Neural cell (in vitro differentiated cells): Measurements from ENCODE around the gene DNAJB2. TPM values are rescaled to one million over a fixed set of nuclear protein-coding genes. Genes with fewer than 3 reads are reported as not detected.

ENCODE experiments used
- H2AFZ ChIP-seq: fragments of 200-600, 300-800 bp; sonication (generic), shearing (Covaris generic); 2 replicates; pipeline ENCODE4 v1.6.0; 2014; ENCODE audit warnings: low read depth, mild to moderate bottlenecking, antibody characterized with exemption, low read length, moderate library complexity
- H3F3A ChIP-seq: fragments of 200-600 bp; shearing (Covaris generic); 2 replicates; pipeline ENCODE4 v1.6.1; 2016; ENCODE audit warnings: mild to moderate bottlenecking, moderate library complexity, mixed read lengths, antibody characterized with exemption, low read length; ENCODE audit not compliant: insufficient read depth, poor library complexity, severe bottlenecking
- H3K27ac ChIP-seq: fragments of 200-600, 300-800 bp; sonication (generic), shearing (Covaris generic); 2 replicates; pipeline ENCODE4 v1.5.1; 2014; ENCODE audit warnings: mild to moderate bottlenecking, low read length, moderate library complexity
- H3K27me3 ChIP-seq: fragments of 300-800, 200-600 bp; sonication (generic), shearing (Covaris generic); 2 replicates; pipeline ENCODE4 v1.6.0; 2014; ENCODE audit warnings: mild to moderate bottlenecking, low read depth, low read length, moderate library complexity; ENCODE audit not compliant: insufficient read depth
- H3K36me3 ChIP-seq: fragments of 300-800, 200-600 bp; sonication (generic), shearing (Covaris generic); 2 replicates; pipeline ENCODE4 v1.5.1; 2014; ENCODE audit warnings: mild to moderate bottlenecking, antibody characterized with exemption, low read length, moderate library complexity; ENCODE audit not compliant: insufficient read depth
- H3K4me2 ChIP-seq: fragments of 300-800, 200-600 bp; sonication (generic), shearing (Covaris generic); 2 replicates; pipeline ENCODE4 v1.6.0; 2014; ENCODE audit warnings: mild to moderate bottlenecking, low read length
- H3K4me3 ChIP-seq: fragments of 300-800, 200-600 bp; sonication (generic), shearing (Covaris generic); 2 replicates; pipeline ENCODE4 v1.5.1; 2014; ENCODE audit warnings: mild to moderate bottlenecking, low read length, moderate library complexity
- H3K79me2 ChIP-seq: fragments of 200-600 bp; shearing (Covaris generic); replicated peaks from 2 replicates; pipeline ENCODE4 v1.6.0; 2014; ENCODE audit warnings: mild to moderate bottlenecking, low read length, moderate library complexity; ENCODE audit not compliant: insufficient read depth
- H3K9ac ChIP-seq: fragments of 300-800, 200-600 bp; sonication (generic), shearing (Covaris generic); 2 replicates; pipeline ENCODE4 v1.6.1; 2016; ENCODE audit warnings: mild to moderate bottlenecking, low read length, mixed read lengths
- H3K9me2 ChIP-seq: fragments of 200-600 bp; shearing (Covaris generic); 2 replicates; pipeline ENCODE4 v1.6.1; 2016; ENCODE audit warnings: mild to moderate bottlenecking, low read length, mixed read lengths; ENCODE audit not compliant: insufficient read depth
- H3K9me3 ChIP-seq: fragments of 200-600, 300-800 bp; sonication (generic), shearing (Covaris generic); 2 replicates; pipeline ENCODE4 v1.6.1; 2016; ENCODE audit warnings: mild to moderate bottlenecking, mixed run types, low read length, moderate library complexity, mixed read lengths
- H4K20me1 ChIP-seq: fragments of 200-600 bp; shearing (Covaris generic); 2 replicates; pipeline ENCODE4 v1.6.1; 2016; ENCODE audit warnings: mild to moderate bottlenecking, mixed run types; ENCODE audit not compliant: insufficient read depth
- EP300 ChIP-seq: fragments of 450-650 bp; conservative IDR thresholded peaks from 2 replicates; pipeline ENCODE4 v1.6.1; 2014; ENCODE audit warnings: antibody characterized with exemption, mild to moderate bottlenecking, moderate library complexity; ENCODE audit not compliant: poor library complexity, severe bottlenecking
- EZH2 ChIP-seq: fragments of 200-600, 300-800 bp; shearing (Covaris generic), sonication (generic); IDR thresholded peaks from 2 replicates; pipeline ENCODE4 v1.6.1; 2014; ENCODE audit warnings: antibody characterized with exemption, low read length, borderline replicate concordance, mild to moderate bottlenecking; ENCODE audit not compliant: insufficient read depth, poor library complexity, severe bottlenecking
- MXI1 ChIP-seq: fragments of 450-650 bp; conservative IDR thresholded peaks from 2 replicates; pipeline ENCODE4 v1.6.1; 2014; ENCODE audit warnings: antibody characterized with exemption, mild to moderate bottlenecking; ENCODE audit not compliant: poor library complexity, severe bottlenecking
- POLR2AphosphoS5 ChIP-seq: IDR thresholded peaks from 2 replicates; pipeline ENCODE4 v1.6.1; 2012
- RAD21 ChIP-seq: fragments of 450-650 bp; conservative IDR thresholded peaks from 2 replicates; pipeline ENCODE4 v1.6.1; 2014; ENCODE audit warnings: antibody characterized with exemption, mild to moderate bottlenecking, moderate library complexity
- SMC3 ChIP-seq: fragments of 450-650 bp; conservative IDR thresholded peaks from 2 replicates; pipeline ENCODE4 v1.6.1; 2014; ENCODE audit warnings: antibody characterized with exemption, mild to moderate bottlenecking, moderate library complexity; ENCODE audit not compliant: poor library complexity
- TAF1 ChIP-seq: IDR thresholded peaks from 2 replicates; pipeline ENCODE4 v1.6.1; 2012; ENCODE audit warnings: low read depth
- polyA plus RNA-seq: library from polyadenylated mRNA; depleted of rRNA; stranded (reverse); fragments of >200 nt; gene quantifications from 2 replicates; pipeline ENCODE4 v1.2.3, GENCODE V29; 2014
- TF ChIP-seq, protein P1 (sequence below): IDR thresholded peaks from 2 replicates; pipeline ENCODE4 v1.6.1; 2012; ENCODE audit warnings: borderline replicate concordance
- TF ChIP-seq, protein P2 (sequence below): fragments of 450-650 bp; IDR thresholded peaks from 2 replicates; pipeline ENCODE4 v1.5.1; 2014; ENCODE audit warnings: antibody characterized with exemption, mild to moderate bottlenecking, moderate library complexity; ENCODE audit not compliant: poor library complexity, severe bottlenecking

DNAJB2 gene
- polyA plus RNA-seq, 1 donor from 2014 or later, result 145 TPM

DNA sequence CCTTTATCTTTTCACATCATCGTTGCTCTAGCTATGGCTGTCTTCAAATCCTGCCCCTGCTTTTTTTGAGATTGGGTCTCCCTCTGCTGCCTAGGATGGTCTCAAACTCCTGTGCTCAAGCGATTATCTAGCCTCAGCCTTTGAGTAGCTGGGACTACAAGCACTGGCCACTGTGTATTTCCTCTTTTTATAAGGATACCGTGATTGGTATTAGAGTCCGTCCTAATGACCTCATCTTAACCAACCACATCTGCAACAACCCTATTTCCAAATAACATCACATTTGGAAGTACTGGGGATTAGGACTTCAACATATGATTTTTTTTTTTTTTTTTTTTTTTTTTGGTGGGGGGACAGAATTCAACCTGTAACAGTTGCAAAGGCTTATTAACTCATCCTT, 44.3 kb downstream of the DNAJB2 start:
- H3K4me2 ChIP-seq, result no peak overlapping the region
- H2AFZ ChIP-seq, result no peak overlapping the region
- no peak for TF ChIP-seq MXI1
- TF ChIP-seq, protein P1, sequence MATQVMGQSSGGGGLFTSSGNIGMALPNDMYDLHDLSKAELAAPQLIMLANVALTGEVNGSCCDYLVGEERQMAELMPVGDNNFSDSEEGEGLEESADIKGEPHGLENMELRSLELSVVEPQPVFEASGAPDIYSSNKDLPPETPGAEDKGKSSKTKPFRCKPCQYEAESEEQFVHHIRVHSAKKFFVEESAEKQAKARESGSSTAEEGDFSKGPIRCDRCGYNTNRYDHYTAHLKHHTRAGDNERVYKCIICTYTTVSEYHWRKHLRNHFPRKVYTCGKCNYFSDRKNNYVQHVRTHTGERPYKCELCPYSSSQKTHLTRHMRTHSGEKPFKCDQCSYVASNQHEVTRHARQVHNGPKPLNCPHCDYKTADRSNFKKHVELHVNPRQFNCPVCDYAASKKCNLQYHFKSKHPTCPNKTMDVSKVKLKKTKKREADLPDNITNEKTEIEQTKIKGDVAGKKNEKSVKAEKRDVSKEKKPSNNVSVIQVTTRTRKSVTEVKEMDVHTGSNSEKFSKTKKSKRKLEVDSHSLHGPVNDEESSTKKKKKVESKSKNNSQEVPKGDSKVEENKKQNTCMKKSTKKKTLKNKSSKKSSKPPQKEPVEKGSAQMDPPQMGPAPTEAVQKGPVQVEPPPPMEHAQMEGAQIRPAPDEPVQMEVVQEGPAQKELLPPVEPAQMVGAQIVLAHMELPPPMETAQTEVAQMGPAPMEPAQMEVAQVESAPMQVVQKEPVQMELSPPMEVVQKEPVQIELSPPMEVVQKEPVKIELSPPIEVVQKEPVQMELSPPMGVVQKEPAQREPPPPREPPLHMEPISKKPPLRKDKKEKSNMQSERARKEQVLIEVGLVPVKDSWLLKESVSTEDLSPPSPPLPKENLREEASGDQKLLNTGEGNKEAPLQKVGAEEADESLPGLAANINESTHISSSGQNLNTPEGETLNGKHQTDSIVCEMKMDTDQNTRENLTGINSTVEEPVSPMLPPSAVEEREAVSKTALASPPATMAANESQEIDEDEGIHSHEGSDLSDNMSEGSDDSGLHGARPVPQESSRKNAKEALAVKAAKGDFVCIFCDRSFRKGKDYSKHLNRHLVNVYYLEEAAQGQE, result no peak
- TF ChIP-seq RAD21, result no peak
- TF ChIP-seq EP300, result no peak
- TF ChIP-seq TAF1, result no peak
- TF ChIP-seq POLR2AphosphoS5, result no peak
- no peak for TF ChIP-seq EZH2
- no peak for TF ChIP-seq SMC3
- H3K9me3 ChIP-seq, result no peaks in the 10 kb centered on the region
- no peaks in the 10 kb centered on the region for H3K79me2 ChIP-seq
- H3F3A ChIP-seq, result no peaks in the 10 kb centered on the region
- no peaks in the 10 kb centered on the region for H3K9me2 ChIP-seq
- H3K9ac ChIP-seq, result no peak overlapping the region
- H3K4me3 ChIP-seq, result no peak overlapping the region
- H3K27me3 ChIP-seq, result peaks cover 4% of the 10 kb centered on the region
- H3K36me3 ChIP-seq, result no peaks in the 10 kb centered on the region
- H4K20me1 ChIP-seq, result no peaks in the 10 kb centered on the region
- no peak overlapping the region for H3K27ac ChIP-seq

DNA sequence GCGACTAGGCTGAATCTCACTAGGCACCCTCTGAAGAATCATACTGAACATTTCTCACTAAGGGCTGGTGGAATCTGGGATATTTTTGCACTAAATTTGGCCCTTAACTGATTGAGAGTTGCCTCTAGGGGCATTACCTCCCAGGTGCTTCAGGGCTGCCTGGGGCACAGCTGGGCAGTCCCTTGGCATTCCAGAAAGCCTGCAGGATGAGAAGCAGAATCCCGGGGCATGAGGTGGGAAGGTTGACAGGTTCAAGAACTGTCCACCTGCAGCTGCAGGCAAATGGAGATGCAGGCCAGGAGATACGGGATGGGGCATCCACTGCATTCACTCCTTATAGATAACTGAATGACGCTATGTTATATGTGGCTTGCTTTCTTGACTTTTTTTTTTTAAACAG, 46.0 kb downstream of the DNAJB2 start:
- no peak for TF ChIP-seq RAD21
- no peak for TF ChIP-seq SMC3
- no peak for TF ChIP-seq EP300
- TF ChIP-seq EZH2, result no peak
- TF ChIP-seq, protein P2, sequence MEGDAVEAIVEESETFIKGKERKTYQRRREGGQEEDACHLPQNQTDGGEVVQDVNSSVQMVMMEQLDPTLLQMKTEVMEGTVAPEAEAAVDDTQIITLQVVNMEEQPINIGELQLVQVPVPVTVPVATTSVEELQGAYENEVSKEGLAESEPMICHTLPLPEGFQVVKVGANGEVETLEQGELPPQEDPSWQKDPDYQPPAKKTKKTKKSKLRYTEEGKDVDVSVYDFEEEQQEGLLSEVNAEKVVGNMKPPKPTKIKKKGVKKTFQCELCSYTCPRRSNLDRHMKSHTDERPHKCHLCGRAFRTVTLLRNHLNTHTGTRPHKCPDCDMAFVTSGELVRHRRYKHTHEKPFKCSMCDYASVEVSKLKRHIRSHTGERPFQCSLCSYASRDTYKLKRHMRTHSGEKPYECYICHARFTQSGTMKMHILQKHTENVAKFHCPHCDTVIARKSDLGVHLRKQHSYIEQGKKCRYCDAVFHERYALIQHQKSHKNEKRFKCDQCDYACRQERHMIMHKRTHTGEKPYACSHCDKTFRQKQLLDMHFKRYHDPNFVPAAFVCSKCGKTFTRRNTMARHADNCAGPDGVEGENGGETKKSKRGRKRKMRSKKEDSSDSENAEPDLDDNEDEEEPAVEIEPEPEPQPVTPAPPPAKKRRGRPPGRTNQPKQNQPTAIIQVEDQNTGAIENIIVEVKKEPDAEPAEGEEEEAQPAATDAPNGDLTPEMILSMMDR, result no peak
- no peak for TF ChIP-seq MXI1
- TF ChIP-seq, protein P1, result no peak
- no peak for TF ChIP-seq TAF1
- no peak for TF ChIP-seq POLR2AphosphoS5
- H3K27me3 ChIP-seq, result peaks cover 15% of the 10 kb centered on the region
- no peaks in the 10 kb centered on the region for H3K9me2 ChIP-seq
- no peaks in the 10 kb centered on the region for H3F3A ChIP-seq
- H3K9ac ChIP-seq, result no peak overlapping the region
- H3K36me3 ChIP-seq, result no peaks in the 10 kb centered on the region
- no peaks in the 10 kb centered on the region for H3K9me3 ChIP-seq
- no peaks in the 10 kb centered on the region for H3K79me2 ChIP-seq
- H3K4me2 ChIP-seq, result no peak overlapping the region
- H3K4me3 ChIP-seq, result no peak overlapping the region
- no peaks in the 10 kb centered on the region for H4K20me1 ChIP-seq
- no peak overlapping the region for H2AFZ ChIP-seq
- no peak overlapping the region for H3K27ac ChIP-seq
